ENCODE results near the gene IGFL4. TPM values are rescaled to one million over a fixed set of nuclear protein-coding genes. Genes with fewer than 3 reads are reported as not detected.
A peak's percentile ranks its signal among the peaks of the same experiment; 100 is the strongest.

IGFL4 gene
- total and polyA plus RNA-seq, 2 of the 13 experiments (the other 11 are each of a cell fraction or from before 2014, with no cell fraction given): 1.2 to 1.4 TPM

GRCh38 chr19:45994456-45994997 lies 46.3 kb downstream of the IGFL4 start:
- peaks cover 12% of the 10 kb centered on the region; the same call in 1 of the 2 replicates for H3K4me1 ChIP-seq (ENCODE audit: insufficient read depth, low read length)
- TF ChIP-seq ATF7 (IDR thresholded peaks at IDR 0.05): 0 out of 2 replicates have a peak, but pooled peaks have one; percentile 11
- no peak for TF ChIP-seq ATF7 (CRISPR knock-in tag; IDR thresholded peaks at IDR 0.05)
- TF ChIP-seq ZNF564 (CRISPR knock-in tag; IDR thresholded peaks at IDR 0.05): no peak
- no peak for TF ChIP-seq TEAD2 (CRISPR knock-in tag; IDR thresholded peaks at IDR 0.05)
- TF ChIP-seq SOX6 (IDR thresholded peaks at IDR 0.05): no peak
- 0 out of 2 replicates have a peak, but pooled peaks have one; percentile 20 for TF ChIP-seq SOX6 (CRISPR knock-in tag; IDR thresholded peaks at IDR 0.05)
- TF ChIP-seq ZMYM3 (CRISPR knock-in tag; IDR thresholded peaks at IDR 0.05): peak; percentile 45; the same call in 1 of the 2 replicates
- TF ChIP-seq HOXA5 (CRISPR knock-in tag; IDR thresholded peaks at IDR 0.05): 0 out of 2 replicates have a peak, but pooled peaks have one; percentile 4
- H3K4me3 ChIP-seq (replicated peaks in 1 of 3; ENCODE audit: insufficient read depth in 1 of 3, low read depth in 2 of 3, low read length in 3 of 3): peak overlapping the region; percentile 42 to 66 (median 63)
- in situ Hi-C loops (cut with HindIII; ENCODE audit: extremely low pct_ligation_motif_present, low pct_unique_long_range_greater_than_20kb) (no loop called here), intact Hi-C loops (cut with micrococcal nuclease; ENCODE audit: unreplicated experiment) (loop anchor here (10.0 kb wide), 1 partner anchor 70 kb away; no protein-coding TSS in a partner anchor)
- 10% methylated on average over 8 of the region's 8 CpGs for WGBS (ENCODE audit: low lambda C conversion rate)
- H3K4me2 ChIP-seq (ENCODE audit: low read depth, low read length): peak overlapping the region; percentile 88
- CTCF ChIA-PET (ENCODE audit: low intra/inter-chr PET ratio, low total read pairs): no interaction called here
- POLR2A ChIA-PET: interaction anchor here (0.6 to 1.4 kb wide), 11 partner anchors 11 to 667 kb away, joined by 3 to 11 read pairs (median 3); partner anchors contain the start of genes DACT3 and SYMPK
- no peaks in the 10 kb centered on the region for H4K20me1 ChIP-seq (ENCODE audit: insufficient read depth, low read length)
- H3K9ac ChIP-seq (ENCODE audit: insufficient read depth, low read depth, low read length): peak overlapping the region; percentile 48; the same call in 1 of the 2 replicates
- DNase-seq (ENCODE audit: low spot score) (no peak), FAIRE-seq (no peak), ATAC-seq (peak; percentile 14)
- 0 out of 5 replicates have a peak, but pooled peaks cover 0 to 1% of the 10 kb centered on the region in 2 experiments for H3K36me3 ChIP-seq (replicated peaks in 1 of 2; ENCODE audit: control insufficient read depth in 1 of 2, insufficient read depth in 2 of 2, low read length in 2 of 2)
- BruUV-seq (replicated peaks): no TSS peak
- H3K27me3 ChIP-seq (ENCODE audit: control insufficient read depth in 1 of 2, insufficient read depth in 2 of 2, low read length in 2 of 2): peaks cover 0 to 8% of the 10 kb centered on the region in 2 experiments; a peak in 1 of 5 replicates
- H3K9me3 ChIP-seq (ENCODE audit: low read length): no peaks in the 10 kb centered on the region
- H3K79me2 ChIP-seq (ENCODE audit: insufficient read depth, low read length): peaks cover 10% of the 10 kb centered on the region
- peak overlapping the region; percentile 39 for H2AFZ ChIP-seq (ENCODE audit: low read length)
- H3K27ac ChIP-seq (ENCODE audit: extremely low read length, insufficient read depth, low read length): no peak overlapping the region

GRCh38 chr19:45990113-45990728 lies 50.6 kb downstream of the IGFL4 start:
- ATAC-seq (no peak), DNase-seq (ENCODE audit: low spot score) (no peak), FAIRE-seq (no peak)
- H3K79me2 ChIP-seq (ENCODE audit: insufficient read depth, low read length): no peaks in the 10 kb centered on the region
- in situ Hi-C loops (cut with HindIII; ENCODE audit: extremely low pct_ligation_motif_present, low pct_unique_long_range_greater_than_20kb) (no loop called here), intact Hi-C loops (cut with micrococcal nuclease; ENCODE audit: unreplicated experiment) (loop anchor here (10.0 kb wide), 1 partner anchor 65 kb away; no protein-coding TSS in a partner anchor)
- BruUV-seq (replicated peaks): no TSS peak
- H3K4me2 ChIP-seq (ENCODE audit: low read depth, low read length): no peak overlapping the region
- no peaks in the 10 kb centered on the region for H4K20me1 ChIP-seq (ENCODE audit: insufficient read depth, low read length)
- TF ChIP-seq SMARCE1 (IDR thresholded peaks at IDR 0.05; ENCODE audit: borderline replicate concordance): no peak
- TF ChIP-seq CEBPB (IDR thresholded peaks at IDR 0.05; ENCODE audit: borderline replicate concordance, low read depth, low read length): peak; percentile 51; the same call in 1 of the 2 replicates
- H2AFZ ChIP-seq (ENCODE audit: low read length): no peak overlapping the region
- H3K4me1 ChIP-seq (ENCODE audit: insufficient read depth, low read length): no peaks in the 10 kb centered on the region
- H3K9ac ChIP-seq (ENCODE audit: insufficient read depth, low read depth, low read length): no peak overlapping the region
- ChIA-PET CTCF (ENCODE audit: low intra/inter-chr PET ratio, low total read pairs) (no interaction called here), POLR2A (no interaction called here)
- H3K9me3 ChIP-seq (ENCODE audit: low read length): no peaks in the 10 kb centered on the region
- no peak overlapping the region for H3K27ac ChIP-seq (ENCODE audit: extremely low read length, insufficient read depth, low read length)
- peaks cover 0 to 16% of the 10 kb centered on the region in 2 experiments; a peak in 3 of 5 replicates for H3K27me3 ChIP-seq (ENCODE audit: control insufficient read depth in 1 of 2, insufficient read depth in 2 of 2, low read length in 2 of 2)
- no peaks in the 10 kb centered on the region for H3K36me3 ChIP-seq (replicated peaks in 1 of 2; ENCODE audit: control insufficient read depth in 1 of 2, insufficient read depth in 2 of 2, low read length in 2 of 2)
- WGBS (ENCODE audit: low lambda C conversion rate): 31% methylated on average over 12 of the region's 12 CpGs
- H3K4me3 ChIP-seq (replicated peaks in 1 of 3; ENCODE audit: insufficient read depth in 1 of 3, low read depth in 2 of 3, low read length in 3 of 3): no peak overlapping the region
